Medulla oblongata (tissue), 1 donor: ENCODE data around the gene SIGLEC10.

Source experiments
- DNase-seq: peaks from one replicate; pipeline ENCODE4 v3.0.0-alpha.2; 2015; ENCODE audit errors: extremely low spot score

SIGLEC10 gene

GRCh38 chr19:51394050-51394836, 23.2 kb downstream of the SIGLEC10 start:
- DNase-seq: peak; percentile 99

- no peak for DNase-seq
Observed at GRCh38 chr19:51392701-51393100, 24.7 kb downstream of the SIGLEC10 start.

- no peak for DNase-seq
Observed at GRCh38 chr19:51391073-51391611, 26.3 kb downstream of the SIGLEC10 start.

- no peak for DNase-seq
Observed at GRCh38 chr19:51389143-51389542, 28.3 kb downstream of the SIGLEC10 start.

GRCh38 chr19:51387924-51388389, 29.5 kb downstream of the SIGLEC10 start, which contains the start of gene LIM2:
TSS of gene LIM2 (minus strand) at chr19:51387974. CDS start at chr19:51387443, 531 bp downstream.
- DNase-seq: no peak

GRCh38 chr19:51386882-51387520, 30.4 kb downstream of the SIGLEC10 start:
- no peak for DNase-seq

GRCh38 chr19:51382004-51382403, 35.4 kb downstream of the SIGLEC10 start:
- no peak for DNase-seq

- no peak for DNase-seq
Observed at GRCh38 chr19:51380379-51380778, 37.1 kb downstream of the SIGLEC10 start.

- no peak for DNase-seq
Observed at GRCh38 chr19:51377422-51377821, 40.0 kb downstream of the SIGLEC10 start.

- no peak for DNase-seq
Observed at GRCh38 chr19:51375504-51376221, 41.8 kb downstream of the SIGLEC10 start.

- no peak for DNase-seq
Observed at GRCh38 chr19:51372649-51373504, 44.6 kb downstream of the SIGLEC10 start, which contains the start of gene NKG7. TSS of gene NKG7 (minus strand) at chr19:51372654. CDS start at chr19:51372535, 119 bp downstream.

GRCh38 chr19:51372021-51372648, 45.3 kb downstream of the SIGLEC10 start:
- DNase-seq: no peak

GRCh38 chr19:51371186-51371690, 46.2 kb downstream of the SIGLEC10 start:
- DNase-seq: no peak

GRCh38 chr19:51370230-51370629, 47.2 kb downstream of the SIGLEC10 start:
- no peak for DNase-seq

- DNase-seq: no peak
Observed at GRCh38 chr19:51368366-51369282, 48.8 kb downstream of the SIGLEC10 start, which contains the start of gene CLDND2. TSS of gene CLDND2 (minus strand) at chr19:51369003. CDS start at chr19:51368577, 426 bp downstream.

- peak; percentile 99 for DNase-seq
Observed at GRCh38 chr19:51367565-51368365, 49.7 kb downstream of the SIGLEC10 start.

GRCh38 chr19:51367255-51367564, 50.2 kb downstream of the SIGLEC10 start:
- DNase-seq: no peak
